Natural killer cell (primary cell): ENCODE data around the gene SLC40A1. TPM values are rescaled to one million over a fixed set of nuclear protein-coding genes. Genes with fewer than 3 reads are reported as not detected.

Experiments used
- ATAC-seq, 3 donors: fragments of 150-1000 bp in 2 of 3; fragments of 200-7000 bp in 1 of 3; cut with Tn5 transposase; 1 replicate in 1 of 3; 2 replicates in 2 of 3; pipeline ENCODE4 v1.10.0; 2021; ENCODE audit warnings: mild to moderate bottlenecking in 2 of 3, moderate library complexity in 2 of 3
- DNase-seq, 2 donors: peaks; one replicate each; pipeline versions ENCODE4 v3.0.0 to v3.0.0-alpha.2; 2013 to 2021; ENCODE audit warnings: mixed read lengths in 1 of 2
- H3K27ac ChIP-seq: one replicate; pipeline ENCODE4 v1.5.1; 2013; ENCODE audit warnings: mild to moderate bottlenecking, low read length
- H3K27me3 ChIP-seq: one replicate; pipeline ENCODE4 v1.6.1; 2013; ENCODE audit warnings: low read length; ENCODE audit not compliant: control insufficient read depth, insufficient read depth
- H3K36me3 ChIP-seq: one replicate; pipeline ENCODE4 v1.6.1; 2013; ENCODE audit warnings: low read length; ENCODE audit not compliant: control insufficient read depth, insufficient read depth
- H3K4me1 ChIP-seq: one replicate; pipeline ENCODE4 v1.6.1; 2013; ENCODE audit warnings: low read length; ENCODE audit not compliant: control insufficient read depth, insufficient read depth
- H3K4me3 ChIP-seq: one replicate; pipeline ENCODE4 v1.5.1; 2013; ENCODE audit warnings: low read length
- H3K9me3 ChIP-seq: one replicate; pipeline ENCODE4 v1.6.1; 2013; ENCODE audit warnings: low read length; ENCODE audit not compliant: control insufficient read depth, insufficient read depth
- H3K27ac Mint-ChIP-seq, 2 donors: one replicate each; pipeline ENCODE4 v1.8.0; 2022; ENCODE audit warnings: mild to moderate bottlenecking in 2 of 2, mixed read lengths in 2 of 2, moderate library complexity in 1 of 2
- H3K27me3 Mint-ChIP-seq, 2 donors: one replicate each; pipeline ENCODE4 v1.8.0; 2022; ENCODE audit warnings: low read depth in 2 of 2, mixed read lengths in 2 of 2
- H3K36me3 Mint-ChIP-seq: one replicate; pipeline ENCODE4 v1.8.0; 2022; ENCODE audit warnings: mixed read lengths
- H3K4me1 Mint-ChIP-seq, 2 donors: one replicate each; pipeline ENCODE4 v1.8.0; 2022; ENCODE audit warnings: mixed read lengths in 2 of 2
- H3K4me3 Mint-ChIP-seq: one replicate; pipeline ENCODE4 v1.8.0; 2022; ENCODE audit warnings: mild to moderate bottlenecking, moderate library complexity, mixed read lengths
- H3K9me3 Mint-ChIP-seq, 2 donors: one replicate each; pipeline ENCODE4 v1.8.0; 2022; ENCODE audit warnings: mixed read lengths in 2 of 2
- CTCF ChIP-seq: fragments of 200-600 bp; IDR thresholded peaks from one replicate; pipeline ENCODE4 v1.8.0; 2022; ENCODE audit warnings: antibody characterized with exemption
- WGBS: methylation state at CpG from one replicate; pipeline ENCODE4 v1.1.7; 2013; ENCODE audit warnings: missing lambda C conversion rate; ENCODE audit not compliant: insufficient coverage; 5-methylcytosine and 5-hydroxymethylcytosine counted together
- intact Hi-C: fragments of 100-400 bp; cut with micrococcal nuclease; formaldehyde crosslinking; loops from one replicate; pipeline ENCODE4 v1.14.2; 2022
- total RNA-seq, 4 donors: library from RNA; stranded (reverse); fragments of 120-200 nt in 1 of 4; gene quantifications; one replicate each; pipeline versions ENCODE4 v1.2.3 to v1.2.4, GENCODE V29; 2013 to 2022

The SLC40A1 gene
- total RNA-seq, 3 donors from 2014 or later (not counting 1 experiment from before 2014, with no cell fraction given) = 1.8 to 5.2 (median 4.4) TPM

GRCh38 chr2:189526241-189526640 is 54.3 kb downstream of the SLC40A1 start:
- H3K27me3 Mint-ChIP-seq = peaks cover 0 to 10% of the 10 kb centered on the region in 2 donors
- no peak for DNase-seq
- no peaks in the 10 kb centered on the region for H3K4me1 Mint-ChIP-seq
- no peak overlapping the region for H3K27ac ChIP-seq
- H3K9me3 Mint-ChIP-seq = no peaks in the 10 kb centered on the region
- H3K4me3 ChIP-seq = no peak overlapping the region
- H3K36me3 ChIP-seq = no peaks in the 10 kb centered on the region
- intact Hi-C loops = no loop called here
- no peaks in the 10 kb centered on the region for H3K36me3 Mint-ChIP-seq
- no peaks in the 10 kb centered on the region for H3K4me1 ChIP-seq
- WGBS = 69% methylated on average over 2 of the region's 2 CpGs
- no peak for TF ChIP-seq CTCF
- H3K27me3 ChIP-seq = no peaks in the 10 kb centered on the region
- no peak overlapping the region for H3K27ac Mint-ChIP-seq
- H3K9me3 ChIP-seq = no peaks in the 10 kb centered on the region
- no peak for ATAC-seq
- H3K4me3 Mint-ChIP-seq = no peak overlapping the region

GRCh38 chr2:189524746-189525145 is 55.8 kb downstream of the SLC40A1 start:
- no peak overlapping the region for H3K4me3 Mint-ChIP-seq
- WGBS = 74% methylated on average over 4 of the region's 4 CpGs
- intact Hi-C loops = no loop called here

GRCh38 chr2:189522435-189523151 is 58.0 kb downstream of the SLC40A1 start:
- no peak for DNase-seq
- TF ChIP-seq CTCF = no peak
- no peak for ATAC-seq
- Histone ChIP-seq H3K4me3 (no peak overlapping the region), H3K36me3 (no peaks in the 10 kb centered on the region), H3K4me1 (no peaks in the 10 kb centered on the region), H3K9me3 (no peaks in the 10 kb centered on the region), H3K27me3 (no peaks in the 10 kb centered on the region), H3K27ac (no peak overlapping the region)
- Mint-ChIP-seq H3K27me3 (peaks cover 0 to 9% of the 10 kb centered on the region in 2 donors), H3K36me3 (no peaks in the 10 kb centered on the region), H3K9me3 (no peaks in the 10 kb centered on the region), H3K4me1 (no peaks in the 10 kb centered on the region), H3K4me3 (no peak overlapping the region), H3K27ac (no peak overlapping the region)
- intact Hi-C loops = no loop called here
- WGBS = 94% methylated on average over 5 of the region's 5 CpGs

More at GRCh38 chr2:189524746-189525145, 55.8 kb downstream of the SLC40A1 start:
- no peaks in the 10 kb centered on the region for H3K27me3 ChIP-seq
- H3K4me3 ChIP-seq = no peak overlapping the region
- no peak for DNase-seq
- ATAC-seq = no peak
- Mint-ChIP-seq H3K27me3 (peaks cover 0 to under 1% of the 10 kb centered on the region in 2 donors), H3K36me3 (no peaks in the 10 kb centered on the region), H3K4me1 (no peaks in the 10 kb centered on the region), H3K9me3 (no peaks in the 10 kb centered on the region), H3K27ac (no peak overlapping the region)
- no peak for TF ChIP-seq CTCF
- no peak overlapping the region for H3K27ac ChIP-seq
- no peaks in the 10 kb centered on the region for H3K4me1 ChIP-seq
- H3K9me3 ChIP-seq = no peaks in the 10 kb centered on the region
- H3K36me3 ChIP-seq = no peaks in the 10 kb centered on the region
